Bone marrow (tissue), 2 donors: ENCODE measurements around the gene FAF2.
"Not testable (repeated sequence)": the region's sequence is repeated elsewhere in the genome, so short reads cannot be mapped to it uniquely, and the experiment has no call there.

Experiments
- DNase-seq, 2 donors: peaks; one replicate each; lab custom pipeline; 2025; lab: John Stamatoyannopoulos, UW

Gene FAF2

DNA sequence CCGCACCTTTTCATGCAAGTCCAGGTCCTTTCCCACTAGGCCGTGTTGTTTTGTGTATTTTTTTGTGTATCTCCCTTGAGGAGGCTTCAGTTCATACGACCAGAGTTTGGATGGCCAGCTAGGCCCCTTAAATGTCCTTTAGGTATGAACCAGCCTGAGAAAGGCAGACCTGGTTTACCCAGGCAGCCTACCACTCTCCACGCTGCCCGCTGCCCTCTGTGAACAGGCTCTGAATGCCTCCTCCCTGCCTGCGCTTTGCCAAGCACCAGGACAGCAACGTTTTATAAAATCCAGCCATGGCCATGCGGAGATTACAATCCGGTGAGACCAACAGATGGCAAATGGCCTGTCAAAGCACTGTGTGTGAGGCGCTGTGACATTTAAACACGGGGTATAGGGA lies 31.2 kb upstream of the FAF2 start:
- DNase-seq = no peak

DNA sequence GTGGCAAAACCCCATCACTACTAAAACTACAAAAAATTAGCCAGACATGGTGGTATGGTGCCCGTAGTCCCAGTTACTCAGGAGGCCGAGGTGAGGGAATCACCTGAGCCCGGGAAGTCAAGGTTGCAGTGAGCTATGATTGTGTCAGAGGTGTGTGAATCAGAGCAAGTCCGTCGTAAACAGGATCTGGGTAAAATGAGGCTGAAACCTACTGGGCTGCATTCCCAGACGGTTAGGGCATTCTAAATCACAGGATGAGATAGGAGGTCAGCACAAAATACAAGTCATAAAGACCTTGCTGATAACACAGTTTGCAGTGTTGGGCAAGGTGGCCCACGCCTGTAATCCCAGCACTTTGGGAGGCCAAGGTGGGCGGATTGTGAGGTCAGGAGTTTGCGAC lies 29.9 kb upstream of the FAF2 start:
- DNase-seq = no peak

DNA sequence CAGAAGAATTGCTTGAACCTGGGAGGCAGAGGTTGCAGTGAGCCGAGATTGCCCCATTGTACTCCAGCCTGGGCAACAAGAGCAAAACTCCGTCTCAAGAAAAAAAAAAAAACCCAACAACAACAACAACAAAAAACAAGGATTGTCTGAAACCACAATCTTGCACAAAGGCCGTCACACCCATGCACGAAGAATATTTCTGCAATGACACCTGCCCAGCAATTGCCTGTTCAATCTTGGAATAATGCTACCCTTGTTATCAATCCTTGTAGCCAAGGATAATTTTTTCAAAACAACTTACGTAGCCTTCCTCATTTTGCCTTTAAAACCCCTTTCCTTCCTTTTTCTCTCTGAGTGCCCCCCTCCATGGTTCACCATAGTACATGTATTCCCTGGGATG lies 28.1 kb upstream of the FAF2 start:
- DNase-seq = no peak

DNA sequence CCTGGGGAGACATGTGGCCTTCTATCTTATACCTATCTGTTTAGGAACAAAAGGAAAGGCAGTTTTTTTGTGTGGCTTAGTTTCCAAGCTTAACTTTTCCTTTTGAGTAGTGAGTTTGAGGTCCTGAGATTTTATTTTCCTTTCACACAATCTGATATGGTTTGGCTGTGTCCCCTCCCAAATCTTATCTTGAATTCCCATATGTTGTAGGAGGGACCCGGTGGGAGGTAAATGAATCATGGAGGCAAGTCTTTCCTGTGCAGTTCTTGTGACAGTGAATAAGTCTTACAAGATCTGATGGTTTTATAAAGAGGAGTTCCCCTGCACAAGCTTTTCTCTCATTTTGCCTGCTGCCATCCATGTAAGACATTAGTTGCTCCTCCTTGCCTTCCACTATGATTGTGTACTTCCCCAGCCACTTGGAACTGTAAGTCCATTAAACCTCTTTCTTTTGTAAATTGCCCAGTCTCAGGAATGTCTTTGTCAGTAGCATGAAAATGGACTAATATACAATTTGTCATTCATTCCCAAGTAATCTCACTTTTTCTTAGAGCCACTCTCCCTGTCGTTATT lies 27.1 kb upstream of the FAF2 start:
- no peak for DNase-seq

DNA sequence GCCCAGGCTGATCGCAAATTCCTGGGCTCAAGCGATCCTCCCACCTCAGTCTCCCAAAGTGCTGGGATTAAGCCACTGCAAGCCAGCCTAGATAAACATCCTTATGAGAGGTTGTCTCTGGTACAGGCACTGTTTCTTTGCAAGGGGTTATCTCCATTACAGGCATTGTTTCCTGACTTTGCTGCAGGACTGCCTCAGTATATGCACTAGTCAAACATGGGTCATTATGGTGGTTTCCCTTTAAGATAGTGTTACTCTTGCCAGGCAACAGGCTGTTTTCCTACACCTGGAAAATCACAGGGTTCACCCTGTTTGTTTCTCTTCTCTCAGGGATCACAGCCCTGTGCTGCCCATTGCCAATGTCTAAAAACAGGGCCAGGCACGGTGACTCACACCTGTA lies 24.0 kb upstream of the FAF2 start:
- no peak for DNase-seq

DNA sequence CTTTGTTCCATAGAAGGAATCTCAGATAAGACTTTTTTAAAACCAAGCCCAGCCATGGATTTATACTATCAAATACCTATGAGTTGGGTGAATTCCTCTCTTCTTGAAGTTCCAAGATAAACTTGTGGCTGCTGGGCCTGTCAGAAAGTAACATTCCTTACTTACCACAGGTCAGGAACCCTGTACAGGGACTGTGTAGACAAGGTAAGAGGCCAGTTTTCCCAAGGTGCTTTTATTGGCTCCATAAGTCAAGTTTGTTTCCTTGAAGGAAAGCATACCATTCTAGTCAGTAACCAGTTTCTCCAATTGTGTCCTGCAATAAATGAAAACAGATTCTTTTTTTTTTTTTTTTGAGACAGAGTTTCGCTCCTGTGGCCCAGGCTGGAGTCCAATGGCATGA lies 23.0 kb upstream of the FAF2 start:
- no peak for DNase-seq

DNA sequence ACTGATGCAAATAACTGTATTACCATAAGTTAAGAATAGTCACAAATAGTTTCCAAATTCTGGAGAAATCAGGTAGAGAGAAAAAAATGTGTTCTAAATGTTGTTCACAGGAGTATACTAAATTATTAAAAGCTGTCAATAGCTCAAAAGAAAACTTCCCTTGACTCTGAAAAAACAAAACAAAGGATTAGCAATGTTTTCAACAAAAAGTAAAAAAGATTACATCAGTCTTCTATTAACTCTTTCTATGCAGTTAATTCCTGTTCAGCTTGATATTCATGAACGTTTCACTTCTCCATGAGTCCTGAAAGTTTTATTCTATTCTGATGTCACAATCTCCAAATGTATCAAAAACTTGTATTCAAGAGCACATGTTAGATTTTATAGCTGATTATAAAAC lies 22.4 kb upstream of the FAF2 start:
- no peak for DNase-seq

DNA sequence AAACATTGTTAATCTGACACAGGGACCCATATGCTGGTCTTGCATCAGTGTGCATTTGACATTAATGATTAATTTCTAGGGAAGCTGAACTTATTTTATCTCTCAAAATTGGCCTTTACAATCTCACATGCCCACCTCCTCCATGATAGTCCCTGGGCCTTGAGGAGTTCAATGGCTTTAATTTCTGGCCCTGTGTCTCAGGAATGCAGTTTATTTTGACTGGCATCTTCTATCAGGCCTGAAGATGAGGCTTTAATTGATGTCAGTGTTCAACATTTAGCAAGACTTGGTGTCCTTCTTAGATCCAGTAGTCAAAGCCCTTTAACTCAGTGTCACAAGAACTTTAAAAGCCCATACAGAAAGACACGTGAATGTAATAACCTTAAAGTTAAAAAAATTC lies 21.3 kb upstream of the FAF2 start:
- no peak for DNase-seq

DNA sequence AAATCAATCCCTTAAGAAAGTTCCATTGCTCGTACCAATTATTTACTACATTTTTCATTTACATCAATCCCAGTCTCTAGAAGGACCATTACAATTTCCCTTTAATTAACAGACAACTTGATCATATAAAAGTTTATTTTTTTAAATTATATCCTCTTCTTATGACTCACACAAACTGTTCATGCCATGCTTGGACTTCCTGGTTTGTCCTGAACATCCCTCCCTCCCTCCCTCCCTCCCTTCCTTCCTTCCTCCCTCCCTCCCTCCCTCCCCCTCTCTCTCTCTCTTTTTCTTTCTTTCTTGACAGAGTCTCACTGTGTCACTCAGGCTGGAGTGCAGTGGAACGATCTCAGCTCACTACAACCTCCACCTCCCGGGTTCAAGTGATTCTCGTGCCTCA lies 20.2 kb upstream of the FAF2 start:
- DNase-seq = no peak

DNA sequence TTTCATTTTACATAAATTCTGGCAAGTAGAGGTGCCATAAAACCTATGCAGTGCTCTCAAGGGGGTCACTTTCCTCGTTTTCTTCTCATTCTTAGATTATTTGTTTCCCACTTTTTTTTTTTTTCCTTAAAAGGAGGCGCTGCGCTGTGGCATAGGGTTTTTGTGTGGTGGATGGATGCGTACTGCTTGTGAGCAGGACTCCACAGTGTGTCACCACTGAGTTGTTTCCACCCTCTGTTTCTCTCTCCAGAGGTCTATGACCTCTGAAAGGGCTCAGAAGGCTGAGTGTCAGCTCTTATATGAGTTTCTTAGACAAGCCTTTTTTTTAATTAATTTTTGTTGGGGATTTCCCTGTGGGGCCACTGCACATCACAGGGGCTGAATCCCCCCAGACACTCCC lies 18.2 kb upstream of the FAF2 start:
- DNase-seq = no peak

DNA sequence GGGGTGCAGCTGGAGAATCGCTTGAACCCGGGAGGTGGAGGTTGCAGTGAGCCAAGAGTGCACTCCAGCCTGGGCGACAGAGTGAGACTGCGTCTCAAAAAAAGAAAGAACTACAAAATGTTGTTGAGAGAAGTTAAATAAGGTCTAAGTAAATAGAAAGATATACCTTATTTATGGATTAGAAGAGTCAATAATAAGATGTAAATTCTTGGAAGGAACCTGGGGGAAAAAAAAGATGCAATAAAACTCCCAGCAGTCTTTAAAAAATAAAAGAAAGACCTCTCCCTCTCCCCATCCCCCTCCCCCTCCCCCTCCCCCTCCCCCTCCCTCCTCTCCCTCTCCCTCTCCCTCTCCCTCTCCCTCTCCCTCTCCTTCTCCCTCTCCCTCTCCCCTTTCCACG lies 15.5 kb upstream of the FAF2 start:
- DNase-seq = no peak

DNA sequence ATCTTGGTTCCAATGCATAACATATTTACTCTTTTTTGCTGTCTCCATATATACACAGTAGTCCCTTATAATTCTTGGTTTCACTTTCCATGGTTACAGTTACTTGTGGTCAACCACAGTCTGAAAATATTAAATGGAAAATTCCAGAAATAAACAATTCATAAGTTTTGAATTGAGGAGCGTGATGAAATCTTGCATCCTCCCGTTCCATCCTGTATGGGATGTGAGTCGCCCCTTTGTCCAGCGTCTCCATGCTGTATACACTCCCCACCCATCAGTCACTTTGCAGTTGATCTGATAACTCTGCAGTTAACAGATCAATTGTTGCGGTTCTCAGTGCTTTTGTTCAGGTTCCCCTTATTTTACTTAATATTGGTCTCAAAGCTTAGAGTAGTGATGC lies 11.5 kb upstream of the FAF2 start:
- DNase-seq = no peak

DNA sequence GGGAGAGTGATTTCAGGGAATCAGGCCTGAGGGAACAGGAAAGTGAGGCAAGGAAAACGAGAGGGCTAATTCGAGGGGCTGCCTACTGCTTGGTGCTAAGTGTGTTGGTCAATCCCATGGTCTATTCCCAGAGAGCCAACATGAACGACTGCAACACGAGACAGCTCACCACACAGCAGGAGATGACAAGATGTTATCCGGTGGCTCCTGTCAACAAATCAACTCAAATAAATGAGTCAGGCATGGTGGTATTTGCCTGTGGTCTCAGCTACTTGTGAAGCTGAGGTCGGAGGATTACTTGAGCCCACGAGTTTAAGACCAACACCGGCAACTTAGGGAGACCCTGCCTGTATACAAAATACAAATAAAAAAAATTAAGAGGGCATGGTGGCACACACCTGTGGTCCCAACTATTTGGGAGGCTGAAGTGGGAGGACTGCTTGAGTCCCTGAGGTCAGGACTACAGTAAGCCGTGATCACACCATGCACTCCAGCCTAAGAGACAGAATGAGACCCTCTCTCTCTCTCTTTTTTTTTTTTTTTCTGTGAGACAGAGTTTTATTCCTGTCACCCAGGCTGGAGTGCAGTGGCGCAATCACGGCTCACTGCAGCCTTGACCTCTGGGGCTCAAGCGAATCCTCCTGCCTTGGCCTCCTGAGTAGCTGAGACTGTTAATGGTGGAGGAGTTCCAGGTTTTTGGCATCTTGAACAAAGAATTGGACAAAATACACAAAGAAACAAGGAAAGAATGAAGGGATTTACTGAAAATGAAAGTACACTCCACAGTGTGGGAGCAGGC lies 9.0 kb upstream of the FAF2 start:
- DNase-seq = no peak

DNA sequence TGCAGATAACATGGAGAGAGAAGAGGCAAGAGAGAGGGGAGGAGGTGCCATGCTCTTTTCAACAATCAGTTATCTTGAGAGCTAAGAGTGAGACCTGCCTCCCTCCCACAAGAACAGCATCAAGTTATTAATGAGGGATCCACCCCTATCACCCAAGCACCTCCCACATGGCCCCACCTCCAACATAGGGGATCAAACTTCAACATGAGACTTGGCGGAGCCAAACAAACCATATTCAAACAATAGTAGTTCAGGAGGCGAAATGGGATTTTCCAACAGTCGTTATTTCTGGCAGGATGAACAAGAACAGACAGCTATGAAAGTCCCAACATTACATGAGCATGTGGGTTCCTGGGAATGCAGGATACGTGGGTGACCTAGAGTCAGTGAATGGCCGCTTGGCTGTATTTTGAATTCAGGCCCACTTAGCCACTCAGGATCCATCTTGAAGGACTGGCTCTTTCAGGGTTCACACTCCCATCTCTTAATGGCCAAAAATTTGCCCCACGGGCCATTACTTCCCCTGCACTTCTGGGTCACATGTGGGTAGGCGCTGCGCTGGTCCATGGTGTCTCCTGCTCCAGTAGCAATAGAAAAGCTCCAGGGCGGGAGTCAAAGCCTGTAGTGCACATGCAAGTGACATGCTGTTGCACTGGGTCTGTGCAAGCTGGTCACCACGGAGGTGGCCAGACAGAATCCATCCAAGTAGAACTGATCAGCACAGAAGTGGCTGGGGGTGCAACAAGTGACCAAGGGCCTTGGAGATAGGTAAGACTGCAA lies 7.1 kb upstream of the FAF2 start:
- no peak for DNase-seq

DNA sequence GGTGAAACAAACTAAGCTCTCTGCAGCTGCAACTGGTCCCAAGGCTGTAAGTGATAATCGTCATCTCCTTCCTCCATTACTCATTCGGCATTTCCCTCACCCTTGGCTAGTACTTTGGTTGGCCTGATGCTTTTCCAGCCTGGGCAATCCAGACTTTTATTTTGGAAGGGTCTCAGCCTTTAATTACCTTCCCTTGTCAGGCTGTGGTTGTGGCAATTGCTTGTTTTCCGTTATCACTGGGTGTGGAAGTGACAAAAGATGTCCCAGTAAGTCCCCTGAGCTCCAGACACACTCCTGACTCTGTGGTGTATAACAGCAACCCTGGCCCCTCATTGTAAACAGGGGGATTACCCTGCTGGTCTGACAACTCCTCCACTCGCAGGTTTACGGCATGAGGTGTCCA lies 6.3 kb upstream of the FAF2 start:
- no peak for DNase-seq

DNA sequence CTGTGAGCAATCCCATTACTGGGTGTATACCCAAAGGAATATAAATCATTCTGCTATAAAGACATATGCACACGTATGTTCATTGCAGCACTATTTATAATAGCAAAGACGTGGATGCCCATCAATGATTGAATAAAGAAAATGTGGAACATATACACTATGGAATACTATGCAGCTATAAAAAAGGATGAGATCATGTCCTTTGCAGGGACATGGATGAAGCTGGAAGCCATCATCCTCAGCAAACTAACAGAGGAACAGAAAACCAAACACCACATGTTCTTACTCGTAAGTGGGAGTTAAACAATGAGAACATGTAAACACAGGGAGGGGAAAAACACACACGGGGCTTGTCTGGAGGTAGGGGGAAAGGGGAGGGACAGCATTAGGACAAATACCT lies 5.3 kb upstream of the FAF2 start:
- DNase-seq = not testable (repeated sequence)

DNA sequence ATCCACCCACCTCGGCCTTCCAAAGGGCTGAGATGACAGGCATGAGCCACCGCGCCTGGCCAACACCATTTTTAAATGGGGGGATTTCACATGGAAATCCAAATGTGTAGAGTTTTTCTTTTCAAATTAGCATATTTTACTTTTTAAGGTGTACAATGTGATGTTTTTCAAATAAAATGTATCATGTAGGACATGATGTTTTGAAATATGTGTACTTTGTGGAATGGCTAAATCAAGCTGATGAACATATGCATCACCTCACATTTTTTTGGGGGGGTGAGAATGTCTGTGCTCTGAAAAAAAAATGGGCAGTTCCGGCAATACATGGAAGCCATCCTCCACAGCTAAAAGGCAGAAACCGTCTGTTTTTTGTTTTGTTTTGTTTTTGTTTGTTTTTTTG lies 3.4 kb upstream of the FAF2 start:
- DNase-seq = no peak

DNA sequence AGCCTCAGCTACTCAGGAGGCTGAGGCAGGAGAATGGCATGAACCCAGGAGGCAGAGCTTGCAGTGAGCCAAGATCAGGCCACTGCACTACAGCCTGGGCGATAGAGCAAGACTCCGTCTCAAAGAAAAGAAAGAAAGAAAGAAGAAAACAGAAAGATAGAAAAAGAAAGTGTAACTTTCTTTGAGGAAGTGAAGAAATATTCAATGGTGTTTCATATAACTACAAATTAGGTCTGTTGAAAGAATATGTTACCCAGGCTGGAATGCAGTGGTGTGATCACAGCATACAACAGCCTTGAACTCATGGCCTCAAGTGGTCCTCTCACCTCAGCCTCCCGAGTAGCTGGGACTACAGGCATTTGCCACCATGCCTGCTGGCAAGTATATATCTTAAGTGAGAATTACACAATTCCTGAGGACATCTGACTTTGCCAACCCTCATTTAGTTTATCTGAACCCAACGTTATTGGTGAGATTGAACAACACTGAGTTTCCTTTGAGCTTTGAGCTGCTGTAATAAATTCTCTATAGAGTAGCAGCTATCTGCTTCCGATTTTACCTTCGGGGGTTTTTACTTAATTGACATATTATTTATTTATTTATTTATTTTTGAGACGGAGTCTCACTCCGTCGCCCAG lies 2.0 kb upstream of the FAF2 start:
- no peak for DNase-seq

DNA sequence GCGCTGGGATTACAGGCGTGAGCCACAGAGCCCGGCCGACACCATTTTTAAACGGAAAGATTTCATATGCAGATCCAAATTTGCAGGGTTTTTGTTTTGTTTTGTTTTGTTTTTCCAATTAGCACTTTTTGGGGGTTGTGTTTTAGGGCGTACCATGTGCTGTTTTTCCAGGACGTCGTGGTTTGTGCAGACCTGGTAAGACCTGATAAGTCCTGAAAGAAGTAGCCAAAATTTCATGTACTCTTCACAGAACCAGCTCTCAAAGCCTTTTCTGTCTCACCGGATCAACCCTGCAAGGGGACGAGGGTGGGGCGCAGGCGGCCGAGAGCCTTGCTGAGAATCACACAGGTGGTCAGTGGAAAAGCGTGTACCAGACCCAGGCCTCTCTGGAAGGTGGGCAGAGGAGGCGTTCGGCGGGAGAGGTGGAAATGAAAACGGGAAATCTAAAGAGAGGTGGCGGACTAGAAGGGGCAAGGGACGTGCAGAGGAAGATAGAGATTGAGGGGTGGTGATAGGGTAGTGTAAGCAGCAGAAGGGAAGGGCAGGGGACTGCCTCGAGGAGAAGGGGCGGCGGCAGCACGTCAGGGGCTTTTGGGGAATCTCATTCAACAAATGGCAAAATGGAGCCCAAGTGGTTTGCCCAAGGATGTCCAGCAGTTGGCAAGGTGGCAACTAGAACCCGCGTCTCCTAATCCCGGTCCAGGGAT lies 1.1 kb upstream of the FAF2 start:
- peak in 1 of 2 donors; percentile 46 for DNase-seq

DNA sequence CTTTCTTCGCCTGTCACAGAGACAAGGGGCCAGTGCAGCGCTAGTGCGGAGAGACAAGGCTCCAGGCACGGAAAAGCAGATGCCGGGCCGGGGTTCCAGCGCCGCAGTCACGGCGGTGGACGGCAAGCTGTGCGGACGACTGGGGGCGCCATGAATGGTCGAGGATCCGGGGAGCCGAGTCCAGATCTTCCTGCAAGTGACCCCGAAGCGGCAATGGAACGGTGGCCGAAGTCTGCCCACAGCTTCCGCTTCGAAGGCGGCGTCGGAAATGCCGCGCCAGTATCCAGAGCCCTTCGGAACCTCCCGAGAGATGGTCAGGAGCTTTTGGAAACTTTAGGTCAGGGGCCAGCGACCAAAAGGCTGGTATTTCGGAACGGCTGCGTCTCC lies 601 bp upstream of the FAF2 start:
- DNase-seq = no peak

DNA sequence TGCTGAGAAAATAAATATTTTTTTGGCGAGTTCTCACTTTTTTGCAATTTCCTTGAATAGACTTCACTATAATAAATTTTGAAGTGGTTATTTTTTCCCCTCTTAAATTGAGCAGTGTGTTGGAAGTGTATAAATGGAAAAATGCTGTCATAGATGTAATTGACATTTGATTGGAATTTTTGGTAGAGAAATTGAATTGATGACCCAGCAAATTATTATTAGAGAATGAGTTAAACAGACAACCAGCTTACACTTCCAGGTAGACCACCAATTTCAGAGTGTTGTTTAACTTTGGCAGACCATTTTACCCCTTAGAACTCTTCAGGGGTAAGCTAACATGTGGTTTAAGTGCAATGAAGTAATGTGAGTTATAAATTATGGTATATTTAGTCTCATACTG lies 1.9 kb downstream of the FAF2 start:
- no peak for DNase-seq

DNA sequence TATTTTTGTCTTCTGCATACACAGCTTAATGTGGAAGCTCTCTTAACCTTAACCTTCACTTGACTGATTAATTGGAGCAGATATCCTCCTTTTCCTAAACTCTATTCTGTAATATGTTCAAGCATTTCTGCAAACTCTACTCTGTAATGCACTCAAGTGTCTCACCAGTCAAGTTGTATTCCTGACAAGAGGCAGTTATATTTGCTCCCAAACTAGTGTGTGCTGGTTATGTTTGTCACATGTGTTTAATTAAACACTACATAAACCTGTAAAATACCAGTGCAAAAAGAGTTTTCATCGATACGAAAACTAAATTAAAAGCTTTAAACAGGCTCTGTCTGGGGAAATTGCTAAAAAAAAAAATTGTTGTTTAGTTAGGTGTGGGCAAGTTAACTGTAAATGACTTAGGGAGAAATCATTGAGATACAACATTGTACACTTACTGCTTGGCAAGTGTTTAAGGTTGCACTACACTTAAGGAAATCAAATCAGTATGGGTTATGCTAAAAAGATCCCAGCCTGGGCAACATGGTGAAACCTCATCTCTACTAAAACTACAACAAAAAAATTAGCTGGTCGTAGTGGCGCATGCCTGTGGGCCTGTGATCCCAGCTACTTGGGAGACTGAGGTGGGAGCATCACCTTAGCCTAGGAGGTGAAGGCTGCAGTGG lies 6.7 kb downstream of the FAF2 start:
- DNase-seq = no peak
